HG02970 (cell line): ENCODE measurements around the gene ITK.
A peak's percentile ranks its signal among the peaks of the same experiment; 100 is the strongest.
"Not testable (repeated sequence)": the region's sequence is repeated elsewhere in the genome, so short reads cannot be mapped to it uniquely, and the experiment has no call there.

Experiments used
- ATAC-seq: cut with Tn5 transposase; IDR thresholded peaks from one replicate; pipeline ENCODE4 v1.9.1; 2021; ENCODE audit warnings: mild to moderate bottlenecking, moderate library complexity, moderate number of reproducible peaks; ENCODE audit not compliant: unreplicated experiment, low FRiP score

The ITK gene

GRCh38 chr5:157236423-157236822 is 55.8 kb downstream of the ITK start:
- no peak for ATAC-seq

DNA sequence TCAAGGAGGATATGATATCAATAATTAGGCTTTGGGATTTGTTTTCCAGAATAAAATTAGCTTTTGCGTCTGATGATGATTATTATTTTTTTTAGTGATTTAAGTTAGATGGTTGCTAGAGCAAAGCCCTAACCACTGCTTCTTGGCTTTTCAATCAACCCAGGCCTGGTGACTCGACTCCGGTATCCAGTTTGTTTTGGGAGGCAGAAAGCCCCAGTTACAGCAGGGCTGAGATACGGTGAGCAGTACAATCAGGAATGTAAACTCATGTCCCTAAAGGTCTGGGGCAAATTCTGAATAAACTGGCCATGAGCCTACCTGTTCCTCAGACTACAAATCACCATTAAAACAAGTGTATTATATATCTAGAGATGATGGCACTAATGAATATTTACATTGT is 60.8 kb downstream of the ITK start:
- ATAC-seq: no peak

GRCh38 chr5:157244704-157245103 is 64.1 kb downstream of the ITK start:
- ATAC-seq: not testable (repeated sequence)

- ATAC-seq: no peak
Observed at GRCh38 chr5:157245476-157245875, 64.8 kb downstream of the ITK start.

DNA sequence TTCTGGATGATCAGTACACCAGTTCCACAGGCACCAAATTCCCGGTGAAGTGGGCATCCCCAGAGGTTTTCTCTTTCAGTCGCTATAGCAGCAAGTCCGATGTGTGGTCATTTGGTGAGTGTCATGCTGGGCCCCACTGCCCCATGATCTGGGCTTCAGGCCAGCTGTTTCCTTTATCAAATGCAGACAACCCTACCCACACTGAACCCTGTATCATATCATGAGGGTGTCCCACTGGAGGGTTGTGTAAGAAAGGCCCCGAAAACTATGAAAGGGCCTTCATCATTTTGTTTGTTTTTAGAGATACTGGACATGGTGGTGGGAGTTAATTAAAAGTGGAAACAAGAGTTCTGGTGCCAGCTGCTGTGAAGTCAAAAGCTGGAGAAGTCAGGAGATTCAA is 65.2 kb downstream of the ITK start:
- ATAC-seq: no peak

DNA sequence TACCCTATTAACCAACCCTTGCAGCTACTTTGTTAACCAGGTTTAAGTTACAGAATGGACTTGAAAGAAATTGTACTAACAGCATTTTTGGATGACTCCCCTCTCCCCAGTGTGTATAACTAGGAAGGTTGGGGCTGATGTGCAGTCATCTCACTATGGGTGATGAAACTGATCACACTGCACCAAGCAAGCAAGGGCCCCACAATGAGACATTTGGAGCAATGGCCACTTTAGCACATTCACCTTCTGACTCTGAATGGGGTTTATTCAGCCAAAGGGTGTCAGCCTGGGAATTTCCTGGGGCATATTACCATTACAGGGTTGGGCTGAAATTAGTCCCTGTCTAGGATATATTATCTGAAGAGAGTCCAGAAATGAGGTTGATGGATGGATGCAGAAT is 66.6 kb downstream of the ITK start:
- no peak for ATAC-seq

DNA sequence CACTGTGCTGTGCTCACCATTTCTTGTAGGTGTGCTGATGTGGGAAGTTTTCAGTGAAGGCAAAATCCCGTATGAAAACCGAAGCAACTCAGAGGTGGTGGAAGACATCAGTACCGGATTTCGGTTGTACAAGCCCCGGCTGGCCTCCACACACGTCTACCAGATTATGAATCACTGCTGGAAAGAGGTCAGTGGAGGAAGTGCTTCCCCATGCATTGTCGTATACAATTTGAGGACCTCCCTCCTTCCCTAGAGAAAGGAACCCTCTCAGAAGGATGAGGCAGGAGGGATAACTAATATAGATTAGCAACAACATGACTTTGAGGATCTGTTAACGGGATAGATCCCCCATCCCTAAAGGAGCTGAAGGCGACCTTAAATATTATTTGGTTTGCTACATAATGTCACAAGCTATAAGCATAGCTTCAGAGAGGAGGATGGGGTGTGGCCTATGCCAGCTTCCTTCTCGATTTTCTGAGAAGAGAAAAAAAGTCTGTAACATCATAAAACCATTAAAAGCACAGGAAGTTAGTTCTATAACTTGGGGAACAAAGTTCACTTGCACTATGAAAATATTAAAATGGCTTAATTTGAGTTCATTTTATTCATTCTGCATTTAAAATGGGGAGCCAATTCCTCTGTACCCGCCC is 68.3 kb downstream of the ITK start:
- no peak for ATAC-seq

- ATAC-seq: peak; percentile 79
Observed at GRCh38 chr5:157252711-157253465, 72.2 kb downstream of the ITK start.

DNA sequence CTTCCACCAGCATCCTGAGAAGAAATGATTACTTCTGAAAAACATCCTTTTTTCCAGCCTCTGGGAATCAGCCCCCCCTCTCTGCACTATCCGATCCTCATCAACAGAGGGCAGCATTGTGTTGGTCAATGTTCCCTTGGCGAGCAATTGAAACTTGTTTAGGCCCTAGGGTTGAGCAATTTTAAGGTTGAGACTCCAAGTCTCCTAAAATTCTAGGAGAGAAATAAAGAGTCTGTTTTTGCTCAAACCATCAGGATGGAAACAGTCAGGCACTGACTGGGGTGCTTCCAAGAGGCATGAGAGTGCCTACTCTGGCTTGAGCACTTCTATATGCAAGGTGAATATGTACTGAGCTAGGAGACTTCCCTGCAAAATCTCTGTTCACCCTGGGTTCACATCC is 72.9 kb downstream of the ITK start:
- ATAC-seq: peak; percentile 40

GRCh38 chr5:157258450-157258849 is 77.8 kb downstream of the ITK start:
- ATAC-seq: no peak

DNA sequence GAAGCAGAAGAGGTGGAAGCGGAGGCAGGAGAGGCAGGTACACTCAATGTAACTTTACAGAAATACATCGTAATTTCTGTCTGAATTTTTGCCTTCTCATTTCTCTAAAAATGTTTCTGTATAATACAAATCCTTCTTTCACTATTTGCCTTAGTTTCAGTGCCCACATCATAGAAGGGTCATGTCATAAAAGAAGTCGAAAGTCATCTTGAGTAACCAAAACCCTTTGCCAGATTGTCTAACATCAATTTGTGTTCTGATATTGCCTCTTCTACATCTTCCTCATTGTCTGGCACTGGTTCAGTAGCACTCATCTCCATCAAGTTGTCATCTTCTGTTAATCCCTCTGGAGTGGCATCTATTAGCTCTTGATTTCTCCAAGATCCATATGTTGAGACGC is 79.1 kb downstream of the ITK start:
- no peak for ATAC-seq

DNA sequence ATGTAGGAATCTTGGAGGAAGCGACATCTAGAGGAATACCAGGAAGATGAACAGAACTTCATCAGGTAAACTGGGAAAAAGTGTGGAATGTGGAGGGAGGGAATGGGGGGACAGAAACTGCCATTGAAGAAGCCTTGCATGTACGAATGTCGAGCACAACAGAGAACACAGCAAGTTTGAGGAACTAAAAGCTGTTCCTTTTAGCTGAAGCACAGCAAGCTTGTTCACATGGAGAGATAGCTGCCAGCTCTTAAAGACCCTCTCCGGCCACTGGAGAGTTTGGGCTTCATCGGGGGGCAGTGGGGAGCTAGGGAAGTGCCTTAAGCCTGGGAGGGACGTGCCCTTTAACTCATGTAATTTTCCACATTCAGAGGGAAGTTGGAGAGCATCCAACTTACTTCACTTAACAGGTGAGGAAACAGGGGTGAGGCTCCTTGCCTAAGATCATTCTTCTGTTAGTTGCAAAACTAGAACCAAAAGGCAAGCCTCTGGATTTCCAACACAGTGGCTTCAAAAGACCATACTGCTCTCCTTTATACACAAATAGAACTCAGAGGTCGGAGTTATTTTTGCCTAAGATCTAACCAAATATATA is 83.0 kb downstream of the ITK start:
- no peak for ATAC-seq

- peak; percentile 85 for ATAC-seq
Observed at GRCh38 chr5:157265714-157266285, 85.2 kb downstream of the ITK start, which contains the start of gene CYFIP2. Gene CYFIP2, plus strand, starts transcription at chr5:157266123. Its CDS starts 19,239 bp downstream, at chr5:157285362.

- ATAC-seq: peak; percentile 50
Observed at GRCh38 chr5:157266286-157267007, 85.8 kb downstream of the ITK start.

DNA sequence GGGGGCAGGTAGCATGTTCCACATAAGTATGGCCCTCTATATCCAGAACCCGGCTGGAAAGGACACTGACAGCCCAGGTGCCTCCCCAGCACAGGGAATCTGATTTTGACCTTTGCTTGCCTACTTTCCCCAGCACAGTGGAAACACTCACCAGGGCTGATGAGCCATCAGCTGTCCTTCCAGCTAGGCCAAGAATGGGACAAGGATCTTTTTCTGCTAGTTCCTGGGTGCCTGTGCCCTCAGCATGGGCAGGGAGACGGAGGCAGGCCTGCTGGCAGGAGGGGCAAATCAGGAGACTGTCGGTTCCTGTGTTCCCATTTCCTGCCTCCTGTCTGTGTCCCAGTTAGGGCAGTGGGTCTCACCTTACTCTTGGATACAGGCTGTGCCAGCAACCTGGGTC is 86.4 kb downstream of the ITK start:
- ATAC-seq: no peak

DNA sequence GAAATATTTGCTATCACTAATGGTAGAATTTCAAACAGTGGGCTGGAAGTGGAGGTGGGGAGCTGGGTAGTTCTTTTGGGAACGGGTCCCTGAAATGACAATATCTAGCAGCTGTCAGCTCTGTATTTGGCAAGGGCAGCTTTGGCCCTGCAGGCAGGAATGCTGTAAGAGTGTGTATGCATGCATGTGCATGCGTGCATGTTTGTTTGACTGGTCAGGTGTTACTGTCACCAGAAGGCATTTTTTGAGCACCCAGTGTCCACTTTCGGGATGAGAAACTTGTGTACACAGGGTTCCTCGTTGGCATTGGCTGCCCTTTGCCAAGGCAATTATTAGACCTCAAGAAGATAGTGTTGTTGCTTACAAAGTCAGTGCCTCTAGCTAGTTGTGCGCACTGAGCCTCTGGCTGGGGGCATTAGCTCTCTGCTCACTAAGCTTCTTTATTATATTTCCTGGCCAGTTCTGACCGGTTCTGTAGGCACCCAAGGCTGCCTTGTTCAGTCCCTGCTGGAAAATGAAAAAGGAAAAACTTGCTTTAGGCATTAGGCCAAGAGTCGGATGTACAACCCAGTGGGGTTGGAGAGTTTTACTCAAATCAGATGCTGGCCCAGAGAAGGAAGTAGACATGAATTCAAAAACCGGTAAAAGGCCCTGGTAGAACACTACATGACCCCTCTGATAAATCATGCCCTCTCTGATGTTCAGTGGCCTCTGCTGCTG is 87.3 kb downstream of the ITK start:
- no peak for ATAC-seq

- no peak for ATAC-seq
Observed at GRCh38 chr5:157269165-157269671, 88.6 kb downstream of the ITK start.

GRCh38 chr5:157269761-157270272 is 89.2 kb downstream of the ITK start:
- no peak for ATAC-seq

- ATAC-seq: no peak
Observed at GRCh38 chr5:157270771-157271170, 90.1 kb downstream of the ITK start.
